Calu3 (cell line): ENCODE measurements around the gene PTH2. TPM values are rescaled to one million over a fixed set of nuclear protein-coding genes. Genes with fewer than 3 reads are reported as not detected.
A peak's percentile ranks its signal among the peaks of the same experiment; 100 is the strongest.

ENCODE experiments used
- BruUV-seq: library from RNA; stranded (reverse); fragments of 400-500 nt; replicated peaks from 2 replicates; lab custom pipeline; 2021; lab: Mats Ljungman, UMichigan
- CTCF ChIA-PET: fragments of 300-600 bp; sonication (Branson Sonifier 250); formaldehyde crosslinking; loops from one replicate; lab custom pipeline; 2022; ENCODE audit warnings: antibody characterized with exemption; lab: Charles Lee
- DNase-seq: peaks from one replicate; pipeline ENCODE4 v3.0.0; 2022
- H3K27ac Mint-ChIP-seq: one replicate; pipeline ENCODE4 v1.8.0; 2022; ENCODE audit warnings: mixed read lengths; ENCODE audit not compliant: unreplicated experiment
- H3K27me3 Mint-ChIP-seq: one replicate; pipeline ENCODE4 v1.8.0; 2022; ENCODE audit warnings: mixed read lengths; ENCODE audit not compliant: unreplicated experiment
- H3K36me3 Mint-ChIP-seq: one replicate; pipeline ENCODE4 v1.8.0; 2022; ENCODE audit warnings: mild to moderate bottlenecking, moderate library complexity, mixed read lengths; ENCODE audit not compliant: insufficient read depth, unreplicated experiment
- H3K4me1 Mint-ChIP-seq: one replicate; pipeline ENCODE4 v1.8.0; 2022; ENCODE audit warnings: mild to moderate bottlenecking, low read depth, mixed read lengths; ENCODE audit not compliant: unreplicated experiment
- H3K4me3 Mint-ChIP-seq: one replicate; pipeline ENCODE4 v1.8.0; 2022; ENCODE audit warnings: mild to moderate bottlenecking, low read depth, moderate library complexity, mixed read lengths; ENCODE audit not compliant: unreplicated experiment
- H3K9me3 Mint-ChIP-seq: one replicate; pipeline ENCODE4 v1.8.0; 2022; ENCODE audit warnings: low read depth, mixed read lengths; ENCODE audit not compliant: unreplicated experiment
- CTCF ChIP-seq: fragments of 200-600 bp; IDR thresholded peaks from one replicate; pipeline ENCODE4 v1.8.0; 2022; ENCODE audit warnings: antibody characterized with exemption; ENCODE audit not compliant: unreplicated experiment
- intact Hi-C: fragments of 100-400 bp; cut with micrococcal nuclease; formaldehyde crosslinking; loops from one replicate; pipeline ENCODE4 v1.10.0; 2022; ENCODE audit not compliant: unreplicated experiment
- total RNA-seq: library from RNA; stranded (reverse); gene quantifications from 2 replicates; pipeline ENCODE4 v1.2.3, GENCODE V29; 2022

Gene PTH2
- total RNA-seq, 1 experiment from 2014 or later, result not detected

- TF ChIP-seq CTCF, result no peak
- DNase-seq, result peak; percentile 32
- CTCF ChIA-PET, result interaction anchor here (0.5 to 1.5 kb wide), 13 partner anchors 10 to 345 kb away, joined by 3 to 14 read pairs (median 5); partner anchors contain the start of genes ALDH16A1 and PIH1D1
- H3K9me3 Mint-ChIP-seq, result no peaks in the 10 kb centered on the region
- intact Hi-C loops, result no loop called here
- peak overlapping the region; percentile 73 for H3K4me3 Mint-ChIP-seq
- BruUV-seq, result no TSS peak
- H3K36me3 Mint-ChIP-seq, result peaks cover 37% of the 10 kb centered on the region
- peaks cover 58% of the 10 kb centered on the region for H3K27me3 Mint-ChIP-seq
- H3K4me1 Mint-ChIP-seq, result peaks cover 27% of the 10 kb centered on the region
- no peak overlapping the region for H3K27ac Mint-ChIP-seq
Measured at GRCh38 chr19:49442354-49442753, 19.1 kb upstream of the PTH2 start.

GRCh38 chr19:49441960-49442350 is 18.7 kb upstream of the PTH2 start:
- no TSS peak for BruUV-seq
- intact Hi-C loops, result no loop called here
- CTCF ChIA-PET, result interaction anchor here (0.6 to 1.5 kb wide), 6 partner anchors 11 to 214 kb away, joined by 3 to 6 read pairs (median 4); partner anchors contain the start of gene ALDH16A1
- Mint-ChIP-seq H3K36me3 (peaks cover 33% of the 10 kb centered on the region), H3K9me3 (no peaks in the 10 kb centered on the region), H3K4me1 (peaks cover 27% of the 10 kb centered on the region), H3K27ac (no peak overlapping the region), H3K4me3 (peak overlapping the region; percentile 73), H3K27me3 (peaks cover 62% of the 10 kb centered on the region)
- DNase-seq, result no peak
- no peak for TF ChIP-seq CTCF

- Mint-ChIP-seq H3K36me3 (peaks cover 33% of the 10 kb centered on the region), H3K4me1 (peaks cover 27% of the 10 kb centered on the region), H3K9me3 (no peaks in the 10 kb centered on the region), H3K27me3 (peaks cover 68% of the 10 kb centered on the region), H3K27ac (no peak within 1 kb of the TSS), H3K4me3 (peak within 1 kb of the TSS; percentile 73)
- no TSS peak for BruUV-seq
- intact Hi-C loops, result no loop called here
- DNase-seq, result no peak
- no peak for TF ChIP-seq CTCF
- CTCF ChIA-PET, result interaction anchor here (0.6 to 1.5 kb wide), 4 partner anchors 15 to 214 kb away, joined by 3 to 6 read pairs (median 4); no protein-coding TSS in a partner anchor
Measured at GRCh38 chr19:49441210-49441959, 18.1 kb upstream of the PTH2 start, which contains the start of gene SLC17A7. SLC17A7 (minus strand) TSS chr19:49441527; CDS start chr19:49441379, 148 bp downstream.

GRCh38 chr19:49440439-49441209 is 17.4 kb upstream of the PTH2 start:
- Mint-ChIP-seq H3K9me3 (no peaks in the 10 kb centered on the region), H3K27me3 (peaks cover 75% of the 10 kb centered on the region), H3K4me3 (peak overlapping the region; percentile 10), H3K4me1 (peaks cover 27% of the 10 kb centered on the region), H3K27ac (no peak overlapping the region), H3K36me3 (peaks cover 39% of the 10 kb centered on the region)
- TF ChIP-seq CTCF, result no peak
- no TSS peak for BruUV-seq
- no peak for DNase-seq
- CTCF ChIA-PET, result interaction anchor here (0.5 to 0.6 kb wide), 2 partner anchors 40 to 207 kb away, joined by 3 to 4 read pairs; no protein-coding TSS in a partner anchor
- intact Hi-C loops, result no loop called here
